Measurements from ENCODE around the gene GALP.
"Not testable (repeated sequence)": the region's sequence is repeated elsewhere in the genome, so short reads cannot be mapped to it uniquely, and the experiment has no call there.

Gene GALP

GRCh38 chr19:56175861-56176307, at the start of gene GALP:
Gene GALP (plus strand): TSS chr19:56176008. CDS start chr19:56177109, 1,101 bp downstream.
- not testable (repeated sequence) for H3K4me3 ChIP-seq (replicated peaks; ENCODE audit: low read depth, low read length); DNase-seq (ENCODE audit: extremely low read depth, low read depth)

- no peak for DNase-seq (ENCODE audit: extremely low read depth, low read depth)
- no peak for TF ChIP-seq CTCF (IDR thresholded peaks at IDR 0.05; ENCODE audit: low read depth, low read length, missing control alignments)
- no peak overlapping the region for H3K4me3 ChIP-seq (replicated peaks; ENCODE audit: low read depth, low read length)
Measured at GRCh38 chr19:56126983-56127780, 48.6 kb upstream of the GALP start.

GRCh38 chr19:56130006-56130405, 45.8 kb upstream of the GALP start:
- no peak overlapping the region for H3K4me3 ChIP-seq (replicated peaks; ENCODE audit: low read depth, low read length)
- DNase-seq (ENCODE audit: extremely low read depth, low read depth) = no peak
- no peak for TF ChIP-seq CTCF (IDR thresholded peaks at IDR 0.05; ENCODE audit: low read depth, low read length, missing control alignments)

GRCh38 chr19:56131651-56132050, 44.2 kb upstream of the GALP start:
- H3K4me3 ChIP-seq (replicated peaks; ENCODE audit: low read depth, low read length) = no peak overlapping the region
- DNase-seq (ENCODE audit: extremely low read depth, low read depth) = no peak
- TF ChIP-seq CTCF (IDR thresholded peaks at IDR 0.05; ENCODE audit: low read depth, low read length, missing control alignments) = no peak

- DNase-seq (ENCODE audit: extremely low read depth, low read depth) = no peak
- TF ChIP-seq CTCF (IDR thresholded peaks at IDR 0.05; ENCODE audit: low read depth, low read length, missing control alignments) = no peak
- no peak overlapping the region for H3K4me3 ChIP-seq (replicated peaks; ENCODE audit: low read depth, low read length)
Measured at GRCh38 chr19:56132316-56132822, 43.4 kb upstream of the GALP start.

- TF ChIP-seq CTCF (IDR thresholded peaks at IDR 0.05; ENCODE audit: low read depth, low read length, missing control alignments) = no peak
Measured at GRCh38 chr19:56133858-56134653, 41.8 kb upstream of the GALP start.

GRCh38 chr19:56134654-56134921, 41.2 kb upstream of the GALP start:
- no peak overlapping the region for H3K4me3 ChIP-seq (replicated peaks; ENCODE audit: low read depth, low read length)
- no peak for DNase-seq (ENCODE audit: extremely low read depth, low read depth)
- no peak for TF ChIP-seq CTCF (IDR thresholded peaks at IDR 0.05; ENCODE audit: low read depth, low read length, missing control alignments)

More at GRCh38 chr19:56133858-56134653, 41.8 kb upstream of the GALP start:
- DNase-seq (ENCODE audit: extremely low read depth, low read depth) = no peak
- H3K4me3 ChIP-seq (replicated peaks; ENCODE audit: low read depth, low read length) = no peak overlapping the region

Data from HFF-Myc (cell line).